AG04450 (cell line): ENCODE data around the gene THAP4. TPM values are rescaled to one million over a fixed set of nuclear protein-coding genes. Genes with fewer than 3 reads are reported as not detected.

Experiments used
- CTCF ChIA-PET: fragments of 300-600, 350-600 bp; formaldehyde crosslinking; extraction: SDS; loops from one replicate; lab custom pipeline; 2022; ENCODE audit warnings: antibody characterized with exemption, inconsistent platforms; lab: Charles Lee
- POLR2A ChIA-PET: fragments of 350-600 bp; formaldehyde crosslinking; extraction: SDS; loops from one replicate; lab custom pipeline; 2021; ENCODE audit warnings: antibody characterized with exemption, inconsistent platforms; lab: Yijun Ruan, JAX
- DNase-seq: peaks from one replicate; pipeline ENCODE4 v3.0.0-alpha.2; 2011; ENCODE audit warnings: low read depth, low spot score
- H3K27ac ChIP-seq: one replicate; pipeline ENCODE4 v1.5.1; 2012; ENCODE audit warnings: low read depth, low read length, control low read depth
- H3K27me3 ChIP-seq: one replicate; pipeline ENCODE4 v1.6.0; 2012; ENCODE audit warnings: low read length; ENCODE audit not compliant: control insufficient read depth, insufficient read depth
- H3K4me3 ChIP-seq: 2 replicates; pipeline ENCODE4 v1.5.1; 2011; ENCODE audit warnings: mild to moderate bottlenecking, low read depth, low read length, control low read depth
- H3K9me3 ChIP-seq: 2 replicates; pipeline ENCODE4 v1.5.1; 2012; ENCODE audit warnings: low read length; ENCODE audit not compliant: control insufficient read depth, insufficient read depth
- CTCF ChIP-seq: IDR thresholded peaks from 2 replicates; pipeline ENCODE4 v1.5.1; 2011; ENCODE audit warnings: low read depth, low read length, control low read depth, inconsistent platforms
- polyA plus RNA-seq: library from polyadenylated mRNA; depleted of rRNA; stranded (reverse); fragments of >200 nt; gene quantifications from 2 replicates; pipeline ENCODE4 v1.2.3, GENCODE V29; 2011

THAP4 gene
- polyA plus RNA-seq, 1 experiment: 23.7 TPM

GRCh38 chr2:241671457-241672240 lies 34.7 kb upstream of the THAP4 start:
- POLR2A ChIA-PET: no interaction called here
- H3K4me3 ChIP-seq: no peak overlapping the region
- H3K9me3 ChIP-seq: no peaks in the 10 kb centered on the region; the same call in 1 of the 2 replicates
- no peak for DNase-seq
- TF ChIP-seq CTCF: no peak
- no peaks in the 10 kb centered on the region for H3K27me3 ChIP-seq
- CTCF ChIA-PET: no interaction called here
- no peak overlapping the region for H3K27ac ChIP-seq

- Histone ChIP-seq H3K9me3 (no peaks in the 10 kb centered on the region; the same call in 1 of the 2 replicates), H3K27ac (no peak overlapping the region), H3K4me3 (no peak overlapping the region), H3K27me3 (no peaks in the 10 kb centered on the region)
- CTCF ChIA-PET: no interaction called here
- POLR2A ChIA-PET: interaction anchor here (1.1 kb wide), 1 partner anchor 16 kb away, joined by 3 read pairs; the partner anchor contains the start of gene DTYMK
- no peak for TF ChIP-seq CTCF
- no peak for DNase-seq
These were observed 33.6 kb upstream of the THAP4 start for GRCh38 chr2:241670333-241671110.

GRCh38 chr2:241668839-241669238 lies 31.9 kb upstream of the THAP4 start:
- ChIA-PET CTCF (no interaction called here), POLR2A (no interaction called here)
- no peaks in the 10 kb centered on the region for H3K27me3 ChIP-seq
- no peaks in the 10 kb centered on the region; the same call in 1 of the 2 replicates for H3K9me3 ChIP-seq
- no peak for TF ChIP-seq CTCF
- H3K27ac ChIP-seq: no peak overlapping the region
- no peak overlapping the region for H3K4me3 ChIP-seq
- DNase-seq: no peak

GRCh38 chr2:241668354-241668753 lies 31.4 kb upstream of the THAP4 start:
- Histone ChIP-seq H3K27ac (no peak overlapping the region), H3K4me3 (no peak overlapping the region), H3K27me3 (no peaks in the 10 kb centered on the region), H3K9me3 (no peaks in the 10 kb centered on the region; the same call in 1 of the 2 replicates)
- POLR2A ChIA-PET: no interaction called here
- no peak for TF ChIP-seq CTCF
- CTCF ChIA-PET: no interaction called here
- DNase-seq: no peak
